ENCODE data around the gene CFAP90. TPM values are rescaled to one million over a fixed set of nuclear protein-coding genes. Genes with fewer than 3 reads are reported as not detected.

The CFAP90 gene
- total RNA-seq, 1 experiment from 2014 or later: 0.69 TPM

GRCh38 chr5:7852988-7853387, 2.1 kb upstream of the CFAP90 start:
- ChIA-PET POLR2A (no interaction called here), CTCF (no interaction called here)
- Histone ChIP-seq H3K27me3 (ENCODE audit: control insufficient read depth, insufficient read depth, low read length) (no peaks in the 10 kb centered on the region), H3K4me3 (ENCODE audit: low read depth in 2 of 2, low read length in 2 of 2) (no peak overlapping the region), H3K9me3 (ENCODE audit: control insufficient read depth, insufficient read depth, low read depth, low read length) (no peaks in the 10 kb centered on the region), H3K27ac (ENCODE audit: low read length) (no peak overlapping the region), H3K36me3 (ENCODE audit: control insufficient read depth, insufficient read depth, low read length) (no peaks in the 10 kb centered on the region), H3K4me1 (ENCODE audit: control insufficient read depth, insufficient read depth, low read length) (no peaks in the 10 kb centered on the region; the same call in 1 of the 2 replicates)
- DNase-seq (ENCODE audit: low read depth, low spot score) (no peak), ATAC-seq (no peak)
- intact Hi-C loops (cut with micrococcal nuclease; ENCODE audit: unreplicated experiment): no loop called here
- in situ Hi-C loops (cut with HindIII; ENCODE audit: low pct_unique_long_range_greater_than_20kb, low sequenced_read_pairs): no loop called here
- BruUV-seq (replicated peaks): no TSS peak
- TF ChIP-seq TCF7L2 (IDR thresholded peaks at IDR 0.05; ENCODE audit: low read depth, low read length) (no peak), SIN3A (IDR thresholded peaks at IDR 0.05; ENCODE audit: borderline replicate concordance, insufficient read depth, low read depth, low read length) (no peak), POLR2AphosphoS5 (IDR thresholded peaks at IDR 0.05; ENCODE audit: low read depth, low read length) (no peak), REST (IDR thresholded peaks at IDR 0.05; ENCODE audit: insufficient read depth in 1 of 2, low read depth in 2 of 2, low read length in 1 of 2) (no peak), CTCF (IDR thresholded peaks at IDR 0.05) (no peak)

GRCh38 chr5:7852542-7852941, 1.6 kb upstream of the CFAP90 start:
- H3K27me3 ChIP-seq (ENCODE audit: control insufficient read depth, insufficient read depth, low read length): no peaks in the 10 kb centered on the region
- BruUV-seq (replicated peaks): no TSS peak
- no peaks in the 10 kb centered on the region for H3K9me3 ChIP-seq (ENCODE audit: control insufficient read depth, insufficient read depth, low read depth, low read length)
- intact Hi-C loops (cut with micrococcal nuclease; ENCODE audit: unreplicated experiment) (no loop called here), in situ Hi-C loops (cut with HindIII; ENCODE audit: low pct_unique_long_range_greater_than_20kb, low sequenced_read_pairs) (no loop called here)
- ATAC-seq (no peak), DNase-seq (ENCODE audit: low read depth, low spot score) (no peak)
- ChIA-PET CTCF (no interaction called here), POLR2A (no interaction called here)
- no peak overlapping the region for H3K4me3 ChIP-seq (ENCODE audit: low read depth in 2 of 2, low read length in 2 of 2)
- H3K27ac ChIP-seq (ENCODE audit: low read length): no peak overlapping the region
- H3K4me1 ChIP-seq (ENCODE audit: control insufficient read depth, insufficient read depth, low read length): no peaks in the 10 kb centered on the region; the same call in 1 of the 2 replicates
- H3K36me3 ChIP-seq (ENCODE audit: control insufficient read depth, insufficient read depth, low read length): no peaks in the 10 kb centered on the region
- TF ChIP-seq CTCF (IDR thresholded peaks at IDR 0.05) (no peak), SIN3A (IDR thresholded peaks at IDR 0.05; ENCODE audit: borderline replicate concordance, insufficient read depth, low read depth, low read length) (no peak), REST (IDR thresholded peaks at IDR 0.05; ENCODE audit: insufficient read depth in 1 of 2, low read depth in 2 of 2, low read length in 1 of 2) (no peak)
